BLaER1 treated with 17β-estradiol and CSF1 and Interleukin-3, amounts not matched to agents 10 nM and 100 nM (cell line): ENCODE data around the gene AK3.

ENCODE experiments used
- H3K27ac ChIP-seq, 11 experiments: shearing (Covaris generic); formaldehyde crosslinking; 2 replicates each; pipeline ENCODE4 v1.8.1; 2022
- H3K27me3 ChIP-seq, 11 experiments: shearing (Covaris generic); formaldehyde crosslinking; 2 replicates each; pipeline ENCODE4 v1.8.1; 2022
- H3K36me3 ChIP-seq, 11 experiments: shearing (Covaris generic); formaldehyde crosslinking; 2 replicates each; pipeline ENCODE4 v1.8.1; 2022
- H3K4me1 ChIP-seq, 10 experiments: shearing (Covaris generic); formaldehyde crosslinking; 2 replicates each; pipeline ENCODE4 v1.8.1; 2022
- H3K4me2 ChIP-seq, 11 experiments: shearing (Covaris generic); formaldehyde crosslinking; 2 replicates each; pipeline ENCODE4 v1.8.1; 2022
- H3K4me3 ChIP-seq, 10 experiments: shearing (Covaris generic); formaldehyde crosslinking; 2 replicates each; pipeline ENCODE4 v1.8.1; 2022
- H3K9ac ChIP-seq, 11 experiments: shearing (Covaris generic); formaldehyde crosslinking; 2 replicates each; pipeline ENCODE4 v1.8.1; 2022
- H3K9me3 ChIP-seq, 11 experiments: shearing (Covaris generic); formaldehyde crosslinking; replicated peaks in 1 of 11; 2 replicates each; pipeline ENCODE4 v1.8.1; 2022
- H4K20me1 ChIP-seq, 11 experiments: shearing (Covaris generic); formaldehyde crosslinking; 2 replicates each; pipeline ENCODE4 v1.8.1; 2022
- Cebpa-rat ChIP-seq, 11 experiments: shearing (Covaris generic); IDR thresholded peaks; 2 replicates each; pipeline ENCODE4 v1.8.1; 2022

AK3 gene

DNA sequence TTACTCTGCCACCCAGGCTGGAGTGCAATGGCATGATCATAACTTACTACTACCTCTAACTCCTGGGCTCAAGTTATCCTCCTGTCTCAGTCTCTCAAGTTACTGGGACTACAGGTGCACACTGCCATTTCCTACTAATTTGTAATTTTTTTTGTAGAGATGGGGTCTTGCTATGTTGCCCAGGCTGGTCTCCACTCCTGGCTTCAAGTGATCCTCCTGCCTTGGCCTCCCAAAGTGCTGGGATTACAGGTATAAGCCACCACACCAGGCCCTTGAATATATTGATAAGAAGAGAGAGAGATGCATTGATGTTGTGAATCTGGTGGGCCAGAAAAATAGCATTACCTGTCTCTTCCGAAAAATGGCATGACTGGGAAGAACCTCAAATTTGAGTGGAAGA lies 30.8 kb upstream of the AK3 start:
- Histone ChIP-seq H3K27me3 (no peaks in the 10 kb centered on the region), H3K4me3 (no peak overlapping the region), H3K9me3 (no peaks in the 10 kb centered on the region), H3K4me2 (no peak overlapping the region), H3K4me1 (peaks cover 0 to 27% (median 14%) of the 10 kb centered on the region in 10 experiments; a peak in 14 of 20 replicates), H3K9ac (no peak overlapping the region), H3K36me3 (no peaks in the 10 kb centered on the region), H4K20me1 (no peaks in the 10 kb centered on the region), H3K27ac (no peak overlapping the region)
- no peak for TF ChIP-seq Cebpa-rat (IDR thresholded peaks at IDR 0.05)

GRCh38 chr9:4769321-4770080 lies 28.5 kb upstream of the AK3 start:
- Histone ChIP-seq H3K4me3 (no peak overlapping the region), H3K4me2 (peak overlapping the region in 5 of 11 experiments; percentile 17 to 50 (median 32); a peak in 9 of 22 replicates), H3K9me3 (no peaks in the 10 kb centered on the region), H4K20me1 (no peaks in the 10 kb centered on the region), H3K36me3 (no peaks in the 10 kb centered on the region), H3K9ac (no peak overlapping the region), H3K4me1 (peaks cover 0 to 27% (median 14%) of the 10 kb centered on the region in 10 experiments; a peak in 14 of 20 replicates), H3K27me3 (no peaks in the 10 kb centered on the region), H3K27ac (0 out of 22 replicates have a peak overlapping the region, but pooled peaks of 1 of the 11 experiments have one; percentile 18)
- no peak for TF ChIP-seq Cebpa-rat (IDR thresholded peaks at IDR 0.05)

DNA sequence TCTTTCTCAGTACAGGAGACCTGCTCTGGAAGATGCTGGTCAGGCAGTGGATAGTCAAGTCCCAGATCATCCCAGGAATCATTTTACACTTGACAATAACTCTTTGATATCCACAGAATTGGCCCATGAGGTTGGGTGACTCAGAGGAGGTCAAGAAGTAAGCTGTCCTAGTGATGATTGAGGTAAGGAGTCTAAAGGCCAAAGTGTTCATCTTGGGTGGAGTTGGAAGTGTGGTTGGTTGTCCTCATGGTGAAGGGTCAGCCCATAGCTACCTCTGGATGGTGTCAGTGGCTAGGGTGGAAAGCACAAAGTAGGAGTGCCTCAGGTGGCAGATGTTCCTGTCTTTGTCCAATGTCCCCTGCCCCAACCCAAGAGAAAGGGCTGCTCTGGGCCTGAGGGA lies 27.7 kb upstream of the AK3 start:
- TF ChIP-seq Cebpa-rat (IDR thresholded peaks at IDR 0.05): no peak
- peaks cover 0 to 25% (median 12%) of the 10 kb centered on the region in 10 experiments; a peak in 15 of 20 replicates for H3K4me1 ChIP-seq
- H3K4me2 ChIP-seq: peak overlapping the region in 5 of 11 experiments; percentile 17 to 50 (median 32); a peak in 7 of 22 replicates
- no peaks in the 10 kb centered on the region for H4K20me1 ChIP-seq
- H3K27ac ChIP-seq: 0 out of 22 replicates have a peak overlapping the region, but pooled peaks of 1 of the 11 experiments have one; percentile 18
- no peak overlapping the region for H3K9ac ChIP-seq
- H3K36me3 ChIP-seq: no peaks in the 10 kb centered on the region
- no peak overlapping the region for H3K4me3 ChIP-seq
- H3K27me3 ChIP-seq: no peaks in the 10 kb centered on the region
- no peaks in the 10 kb centered on the region for H3K9me3 ChIP-seq

GRCh38 chr9:4764033-4764432 lies 23.0 kb upstream of the AK3 start:
- peaks cover 14 to 56% (median 43%) of the 10 kb centered on the region in 10 experiments for H3K4me1 ChIP-seq
- no peaks in the 10 kb centered on the region for H3K27me3 ChIP-seq
- no peak overlapping the region for H3K4me3 ChIP-seq
- H3K27ac ChIP-seq: peak overlapping the region in 5 of 11 experiments; percentile 43 to 79 (median 74); a peak in 6 of 22 replicates
- peak overlapping the region in 4 of 11 experiments; percentile 68 to 87 (median 82); a peak in 8 of 22 replicates for H3K4me2 ChIP-seq
- peak overlapping the region in 1 of 11 experiments; percentile 70; a peak in 1 of 22 replicates for H3K9ac ChIP-seq
- no peaks in the 10 kb centered on the region for H4K20me1 ChIP-seq
- no peaks in the 10 kb centered on the region for H3K9me3 ChIP-seq
- TF ChIP-seq Cebpa-rat (IDR thresholded peaks at IDR 0.05): no peak
- H3K36me3 ChIP-seq: no peaks in the 10 kb centered on the region

GRCh38 chr9:4762886-4763541 lies 22.0 kb upstream of the AK3 start:
- Histone ChIP-seq H3K4me3 (peak overlapping the region in 6 of 10 experiments; percentile 2 to 52 (median 30); a peak in 10 of 20 replicates), H3K27ac (peak overlapping the region in 9 of 11 experiments; percentile 24 to 79 (median 51); a peak in 18 of 22 replicates), H3K4me1 (peaks cover 14 to 56% (median 42%) of the 10 kb centered on the region in 10 experiments), H3K27me3 (no peaks in the 10 kb centered on the region), H3K9me3 (no peaks in the 10 kb centered on the region), H3K9ac (peak overlapping the region in 8 of 11 experiments; percentile 3 to 72 (median 46); a peak in 16 of 22 replicates), H3K36me3 (no peaks in the 10 kb centered on the region), H4K20me1 (no peaks in the 10 kb centered on the region), H3K4me2 (peak overlapping the region; percentile 36 to 87 (median 68))
- TF ChIP-seq Cebpa-rat (IDR thresholded peaks at IDR 0.05): peak in 6 of 11 experiments; percentile 12 to 66 (median 36); a peak in 4 of 22 replicates

- H3K4me3 ChIP-seq: peak overlapping the region in 6 of 10 experiments; percentile 2 to 52 (median 30); a peak in 10 of 20 replicates
- H3K4me1 ChIP-seq: peaks cover 14 to 56% (median 42%) of the 10 kb centered on the region in 10 experiments
- H3K27ac ChIP-seq: peak overlapping the region in 9 of 11 experiments; percentile 4 to 79 (median 51); a peak in 14 of 22 replicates
Observed at GRCh38 chr9:4762108-4762885, 21.3 kb upstream of the AK3 start.

DNA sequence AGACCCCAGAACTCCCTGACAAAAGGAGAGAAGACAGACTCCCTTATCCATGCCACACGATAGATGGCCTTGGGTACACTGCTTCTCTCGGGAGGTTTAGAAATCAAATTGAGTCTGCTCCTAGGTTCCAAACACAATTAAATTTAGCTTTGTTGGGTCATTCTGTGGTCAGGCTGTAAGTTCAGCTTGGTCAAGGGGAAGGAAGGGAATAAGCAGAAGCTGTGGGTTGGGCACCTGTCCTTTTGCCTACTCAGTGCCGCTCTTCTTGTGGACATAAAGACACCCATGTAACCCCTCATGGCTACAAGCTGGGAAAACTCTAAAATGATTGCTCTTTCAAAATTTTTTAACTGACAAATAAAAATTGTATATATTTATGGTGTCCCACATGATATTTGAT lies 19.1 kb upstream of the AK3 start:
- Histone ChIP-seq H3K27me3 (no peaks in the 10 kb centered on the region), H3K9me3 (no peaks in the 10 kb centered on the region), H3K4me2 (peak overlapping the region in 9 of 11 experiments; percentile 10 to 87 (median 67); a peak in 14 of 22 replicates), H3K4me1 (peaks cover 18 to 62% (median 47%) of the 10 kb centered on the region in 10 experiments), H4K20me1 (no peaks in the 10 kb centered on the region), H3K36me3 (no peaks in the 10 kb centered on the region), H3K4me3 (peak overlapping the region in 1 of 10 experiments; percentile 39; a peak in 2 of 20 replicates), H3K9ac (peak overlapping the region in 5 of 11 experiments; percentile 26 to 51 (median 46); a peak in 10 of 22 replicates), H3K27ac (peak overlapping the region in 6 of 11 experiments; percentile 4 to 79 (median 62); a peak in 12 of 22 replicates)
- TF ChIP-seq Cebpa-rat (IDR thresholded peaks at IDR 0.05): no peak

More at GRCh38 chr9:4762108-4762885, 21.3 kb upstream of the AK3 start:
- H3K36me3 ChIP-seq: no peaks in the 10 kb centered on the region
- no peak for TF ChIP-seq Cebpa-rat (IDR thresholded peaks at IDR 0.05)
- peak overlapping the region; percentile 36 to 87 (median 68) for H3K4me2 ChIP-seq
- H3K9ac ChIP-seq: peak overlapping the region in 6 of 11 experiments; percentile 36 to 72 (median 56); a peak in 9 of 22 replicates
- H3K27me3 ChIP-seq: no peaks in the 10 kb centered on the region
- H4K20me1 ChIP-seq: no peaks in the 10 kb centered on the region
- H3K9me3 ChIP-seq: no peaks in the 10 kb centered on the region

DNA sequence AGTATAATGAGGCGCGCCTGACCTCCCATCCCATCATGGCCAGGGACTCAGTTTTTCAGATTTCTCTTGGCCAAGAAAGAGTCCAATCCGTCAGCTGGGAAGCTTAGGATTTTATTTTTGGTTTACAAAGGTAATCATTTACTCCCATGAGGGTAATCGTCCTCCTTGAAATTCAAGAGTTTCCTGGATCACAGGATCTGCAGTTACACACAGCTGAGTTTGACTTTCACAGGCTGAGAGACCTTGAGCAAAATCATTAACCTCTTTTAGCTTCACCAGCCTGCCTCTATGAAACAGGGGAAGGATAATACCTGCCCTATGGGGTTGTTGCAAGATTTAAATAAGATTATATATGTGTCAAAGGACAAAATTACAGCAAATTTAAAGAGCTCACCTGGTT lies 15.4 kb upstream of the AK3 start:
- Histone ChIP-seq H3K9ac (0 out of 22 replicates have a peak overlapping the region, but pooled peaks of 1 of the 11 experiments have one; percentile 4), H3K27me3 (no peaks in the 10 kb centered on the region), H3K4me1 (peaks cover 13 to 47% (median 36%) of the 10 kb centered on the region in 10 experiments; a peak in 18 of 20 replicates), H3K9me3 (no peaks in the 10 kb centered on the region), H3K36me3 (no peaks in the 10 kb centered on the region), H3K4me2 (0 out of 22 replicates have a peak overlapping the region, but pooled peaks of 2 of the 11 experiments have one; percentile 4), H3K27ac (no peak overlapping the region), H3K4me3 (no peak overlapping the region), H4K20me1 (no peaks in the 10 kb centered on the region)
- TF ChIP-seq Cebpa-rat (IDR thresholded peaks at IDR 0.05): no peak
